Measurements from ENCODE around the gene KIRREL3.

DNA sequence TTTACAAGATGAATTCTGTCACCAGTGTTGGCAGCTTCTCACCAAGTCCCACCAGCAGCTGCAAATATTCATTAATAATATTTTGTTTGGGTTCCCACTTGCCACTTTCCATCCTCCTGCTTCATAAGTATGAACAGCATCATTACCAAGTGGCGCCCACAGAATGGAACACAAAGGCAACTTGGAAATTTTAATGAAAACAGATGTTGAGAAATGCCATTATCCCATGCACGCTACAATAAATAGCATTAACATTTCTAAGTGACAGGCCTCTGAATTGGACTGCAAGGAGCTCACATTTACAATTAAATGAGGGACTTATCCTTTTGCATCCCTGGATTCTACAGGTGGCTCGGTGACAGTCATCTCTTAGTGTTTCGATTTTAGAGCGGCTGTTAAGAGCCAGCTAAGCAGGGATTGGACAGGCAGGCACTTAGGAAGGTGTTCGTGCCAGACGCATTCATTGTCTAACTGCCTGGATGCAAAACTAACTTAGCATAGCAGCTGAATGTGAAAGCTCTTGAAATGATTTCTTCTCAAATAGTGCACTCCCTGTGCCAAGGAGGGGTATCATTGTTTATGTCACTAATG lies 170.3 kb downstream of the KIRREL3 start:
- TF ChIP-seq, protein P1, sequence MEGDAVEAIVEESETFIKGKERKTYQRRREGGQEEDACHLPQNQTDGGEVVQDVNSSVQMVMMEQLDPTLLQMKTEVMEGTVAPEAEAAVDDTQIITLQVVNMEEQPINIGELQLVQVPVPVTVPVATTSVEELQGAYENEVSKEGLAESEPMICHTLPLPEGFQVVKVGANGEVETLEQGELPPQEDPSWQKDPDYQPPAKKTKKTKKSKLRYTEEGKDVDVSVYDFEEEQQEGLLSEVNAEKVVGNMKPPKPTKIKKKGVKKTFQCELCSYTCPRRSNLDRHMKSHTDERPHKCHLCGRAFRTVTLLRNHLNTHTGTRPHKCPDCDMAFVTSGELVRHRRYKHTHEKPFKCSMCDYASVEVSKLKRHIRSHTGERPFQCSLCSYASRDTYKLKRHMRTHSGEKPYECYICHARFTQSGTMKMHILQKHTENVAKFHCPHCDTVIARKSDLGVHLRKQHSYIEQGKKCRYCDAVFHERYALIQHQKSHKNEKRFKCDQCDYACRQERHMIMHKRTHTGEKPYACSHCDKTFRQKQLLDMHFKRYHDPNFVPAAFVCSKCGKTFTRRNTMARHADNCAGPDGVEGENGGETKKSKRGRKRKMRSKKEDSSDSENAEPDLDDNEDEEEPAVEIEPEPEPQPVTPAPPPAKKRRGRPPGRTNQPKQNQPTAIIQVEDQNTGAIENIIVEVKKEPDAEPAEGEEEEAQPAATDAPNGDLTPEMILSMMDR (IDR thresholded peaks at IDR 0.05; ENCODE audit: low read depth, low read length): no peak
- no peak for TF ChIP-seq EZH2phosphoT487 (IDR thresholded peaks at IDR 0.05; ENCODE audit: low read depth)
